ENCODE data around the gene MIEF1. TPM values are rescaled to one million over a fixed set of nuclear protein-coding genes. Genes with fewer than 3 reads are reported as not detected.

Gene MIEF1
- polyA plus RNA-seq, 2 donors, result 4.2 to 9.0 TPM

DNA sequence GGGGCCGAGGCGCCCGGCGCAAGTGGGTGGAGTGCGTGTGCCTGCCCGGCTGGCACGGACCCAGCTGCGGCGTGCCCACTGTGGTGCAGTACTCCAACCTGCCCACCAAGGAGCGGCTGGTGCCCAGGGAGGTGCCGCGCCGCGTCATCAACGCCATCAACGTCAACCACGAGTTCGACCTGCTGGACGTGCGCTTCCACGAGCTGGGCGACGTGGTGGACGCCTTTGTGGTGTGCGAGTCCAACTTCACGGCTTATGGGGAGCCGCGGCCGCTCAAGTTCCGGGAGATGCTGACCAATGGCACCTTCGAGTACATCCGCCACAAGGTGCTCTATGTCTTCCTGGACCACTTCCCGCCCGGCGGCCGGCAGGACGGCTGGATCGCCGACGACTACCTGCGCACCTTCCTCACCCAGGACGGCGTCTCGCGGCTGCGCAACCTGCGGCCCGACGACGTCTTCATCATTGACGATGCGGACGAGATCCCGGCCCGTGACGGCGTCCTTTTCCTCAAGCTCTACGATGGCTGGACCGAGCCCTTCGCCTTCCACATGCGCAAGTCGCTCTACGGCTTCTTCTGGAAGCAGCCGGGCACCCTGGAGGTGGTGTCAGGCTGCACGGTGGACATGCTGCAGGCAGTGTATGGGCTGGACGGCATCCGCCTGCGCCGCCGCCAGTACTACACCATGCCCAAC, 14.1 kb upstream of the MIEF1 start:
- 95% methylated on average over 70 of the region's 70 CpGs for WGBS, 2 donors
- H3K4me3 ChIP-seq (ENCODE audit: low read depth in 1 of 2, low read length in 2 of 2), result no peak overlapping the region
- H3K36me3 ChIP-seq (ENCODE audit: control insufficient read depth in 2 of 2, insufficient read depth in 2 of 2, low read length in 1 of 2), result no peaks in the 10 kb centered on the region
- H3K27ac ChIP-seq (ENCODE audit: low read depth in 2 of 2, low read length in 1 of 2), result no peak overlapping the region
- no peaks in the 10 kb centered on the region for H3K9me3 ChIP-seq (ENCODE audit: control insufficient read depth in 2 of 2, insufficient read depth in 1 of 2, low read depth in 1 of 2, low read length in 1 of 2)
- no peaks in the 10 kb centered on the region for H3K27me3 ChIP-seq (ENCODE audit: control insufficient read depth in 1 of 2, insufficient read depth in 2 of 2, low read length in 2 of 2)
- peaks cover 0 to 7% of the 10 kb centered on the region in 2 donors for H3K4me1 ChIP-seq (ENCODE audit: control insufficient read depth in 2 of 2, insufficient read depth in 2 of 2, low read length in 1 of 2)

DNA sequence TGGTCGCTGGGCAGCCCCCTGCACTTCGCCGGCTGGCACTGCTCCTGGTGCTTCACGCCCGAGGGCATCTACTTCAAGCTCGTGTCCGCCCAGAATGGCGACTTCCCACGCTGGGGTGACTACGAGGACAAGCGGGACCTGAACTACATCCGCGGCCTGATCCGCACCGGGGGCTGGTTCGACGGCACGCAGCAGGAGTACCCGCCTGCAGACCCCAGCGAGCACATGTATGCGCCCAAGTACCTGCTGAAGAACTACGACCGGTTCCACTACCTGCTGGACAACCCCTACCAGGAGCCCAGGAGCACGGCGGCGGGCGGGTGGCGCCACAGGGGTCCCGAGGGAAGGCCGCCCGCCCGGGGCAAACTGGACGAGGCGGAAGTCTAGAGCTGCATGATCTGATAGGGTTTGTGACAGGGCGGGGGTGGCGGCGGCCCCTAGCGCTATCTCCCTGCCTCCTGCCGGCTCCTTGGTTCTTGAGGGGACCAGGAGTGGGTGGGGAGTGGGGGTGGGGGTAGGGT, 13.5 kb upstream of the MIEF1 start:
- Histone ChIP-seq H3K4me1 (ENCODE audit: control insufficient read depth in 2 of 2, insufficient read depth in 2 of 2, low read length in 1 of 2) (peaks cover 0 to 7% of the 10 kb centered on the region in 2 donors), H3K4me3 (ENCODE audit: low read depth in 1 of 2, low read length in 2 of 2) (no peak overlapping the region), H3K27ac (ENCODE audit: low read depth in 2 of 2, low read length in 1 of 2) (no peak overlapping the region), H3K27me3 (ENCODE audit: control insufficient read depth in 1 of 2, insufficient read depth in 2 of 2, low read length in 2 of 2) (no peaks in the 10 kb centered on the region), H3K36me3 (ENCODE audit: control insufficient read depth in 2 of 2, insufficient read depth in 2 of 2, low read length in 1 of 2) (no peaks in the 10 kb centered on the region), H3K9me3 (ENCODE audit: control insufficient read depth in 2 of 2, insufficient read depth in 1 of 2, low read depth in 1 of 2, low read length in 1 of 2) (no peaks in the 10 kb centered on the region)
- 91 to 92% methylated on average over 39 of the region's 39 CpGs for WGBS, 2 donors

DNA sequence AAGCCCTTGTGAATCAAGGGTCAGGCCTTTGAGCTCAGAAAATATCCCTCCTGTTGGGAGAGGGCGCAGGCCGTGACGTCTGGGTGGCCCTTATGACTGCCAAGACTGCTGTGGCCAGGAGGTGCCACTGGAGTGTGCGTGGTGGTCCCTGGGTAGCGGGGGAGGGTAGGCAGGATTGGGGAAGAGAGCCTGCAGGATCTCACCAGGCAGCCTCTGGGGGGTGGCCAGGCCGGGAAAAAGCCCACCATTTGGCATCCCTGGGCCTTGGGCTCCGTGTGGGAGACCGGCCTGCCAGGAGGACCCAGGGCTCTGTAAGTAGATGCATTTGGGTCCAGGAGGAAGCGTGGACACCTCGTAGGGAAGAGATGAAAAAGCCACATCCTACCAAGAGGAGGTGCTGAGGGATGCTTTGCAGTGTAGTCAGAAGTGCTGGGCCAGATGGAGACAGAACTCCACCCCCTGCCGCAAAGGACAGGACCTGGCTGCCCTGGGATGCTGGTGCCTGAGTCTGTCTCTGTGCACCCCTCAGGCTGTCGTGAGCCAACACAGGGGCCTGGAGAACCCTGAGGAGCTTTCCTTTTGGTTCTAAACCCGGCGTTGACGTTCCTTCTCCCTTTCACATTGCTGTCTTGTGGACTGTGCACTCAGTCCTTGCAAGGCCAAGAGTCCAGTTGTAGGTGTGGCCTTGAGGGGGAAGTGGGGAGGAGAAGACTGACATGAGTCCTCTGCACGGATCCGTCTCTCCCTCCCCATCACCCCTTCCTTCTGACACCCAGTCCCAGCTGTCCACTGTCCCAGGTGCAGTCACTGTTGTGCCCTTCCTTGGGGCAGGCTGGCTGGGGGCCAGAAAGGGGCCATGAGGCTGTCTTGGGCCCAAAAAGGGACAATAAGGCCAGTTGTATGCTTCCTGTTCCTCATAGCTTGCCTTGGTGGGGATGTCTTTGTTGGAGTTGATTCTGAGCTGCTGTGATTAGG, 12.7 kb upstream of the MIEF1 start:
- H3K27ac ChIP-seq (ENCODE audit: low read depth in 2 of 2, low read length in 1 of 2), result no peak overlapping the region
- 82 to 83% methylated on average over 17 of the region's 17 CpGs for WGBS, 2 donors

DNA sequence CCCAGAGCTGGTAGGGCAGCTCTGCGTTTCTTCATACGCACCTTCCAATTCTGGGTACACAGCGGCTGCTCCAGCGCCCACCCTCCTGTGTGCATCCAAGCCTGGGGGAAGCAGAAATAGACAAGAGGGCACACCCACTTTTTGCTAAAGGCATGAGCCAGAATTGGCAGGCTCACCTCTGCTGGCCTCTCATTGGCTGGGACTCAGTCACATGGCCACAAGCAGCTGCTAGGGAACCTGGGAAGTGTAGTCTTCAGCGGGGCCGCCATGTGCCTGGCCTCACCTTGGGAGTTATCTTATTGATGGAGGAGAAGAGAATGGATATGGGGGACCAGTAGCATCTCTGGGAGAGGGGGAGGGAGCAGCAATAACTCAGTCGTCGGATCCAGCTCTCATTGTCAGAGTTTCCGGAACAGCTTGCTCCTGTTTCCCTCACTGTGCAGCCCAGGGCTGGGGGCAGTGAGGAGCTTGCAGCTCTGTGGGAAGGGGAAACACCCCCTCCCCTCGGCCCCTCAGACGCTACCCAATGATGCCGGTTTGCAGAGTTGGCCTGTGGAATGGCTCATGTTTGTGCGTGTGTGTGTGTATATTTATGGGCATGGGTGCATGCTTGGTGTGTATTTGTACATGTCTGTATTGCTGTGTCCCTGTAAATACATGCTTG, 11.8 kb upstream of the MIEF1 start:
- H3K4me3 ChIP-seq (ENCODE audit: low read depth in 1 of 2, low read length in 2 of 2), result no peak overlapping the region
- no peaks in the 10 kb centered on the region for H3K27me3 ChIP-seq (ENCODE audit: control insufficient read depth in 1 of 2, insufficient read depth in 2 of 2, low read length in 2 of 2)
- no peaks in the 10 kb centered on the region for H3K9me3 ChIP-seq (ENCODE audit: control insufficient read depth in 2 of 2, insufficient read depth in 1 of 2, low read depth in 1 of 2, low read length in 1 of 2)
- H3K27ac ChIP-seq (ENCODE audit: low read depth in 2 of 2, low read length in 1 of 2), result no peak overlapping the region
- no peaks in the 10 kb centered on the region for H3K36me3 ChIP-seq (ENCODE audit: control insufficient read depth in 2 of 2, insufficient read depth in 2 of 2, low read length in 1 of 2)
- H3K4me1 ChIP-seq (ENCODE audit: control insufficient read depth in 2 of 2, insufficient read depth in 2 of 2, low read length in 1 of 2), result peaks cover 0 to 7% of the 10 kb centered on the region in 2 donors
- 34 to 51% methylated on average over 13 of the region's 13 CpGs for WGBS, 2 donors

More for the DNA sequence above, 12.7 kb upstream of the MIEF1 start:
- H3K36me3 ChIP-seq (ENCODE audit: control insufficient read depth in 2 of 2, insufficient read depth in 2 of 2, low read length in 1 of 2), result no peaks in the 10 kb centered on the region
- no peaks in the 10 kb centered on the region for H3K27me3 ChIP-seq (ENCODE audit: control insufficient read depth in 1 of 2, insufficient read depth in 2 of 2, low read length in 2 of 2)
- peaks cover 0 to 7% of the 10 kb centered on the region in 2 donors for H3K4me1 ChIP-seq (ENCODE audit: control insufficient read depth in 2 of 2, insufficient read depth in 2 of 2, low read length in 1 of 2)
- H3K9me3 ChIP-seq (ENCODE audit: control insufficient read depth in 2 of 2, insufficient read depth in 1 of 2, low read depth in 1 of 2, low read length in 1 of 2), result no peaks in the 10 kb centered on the region
- no peak overlapping the region for H3K4me3 ChIP-seq (ENCODE audit: low read depth in 1 of 2, low read length in 2 of 2)

DNA sequence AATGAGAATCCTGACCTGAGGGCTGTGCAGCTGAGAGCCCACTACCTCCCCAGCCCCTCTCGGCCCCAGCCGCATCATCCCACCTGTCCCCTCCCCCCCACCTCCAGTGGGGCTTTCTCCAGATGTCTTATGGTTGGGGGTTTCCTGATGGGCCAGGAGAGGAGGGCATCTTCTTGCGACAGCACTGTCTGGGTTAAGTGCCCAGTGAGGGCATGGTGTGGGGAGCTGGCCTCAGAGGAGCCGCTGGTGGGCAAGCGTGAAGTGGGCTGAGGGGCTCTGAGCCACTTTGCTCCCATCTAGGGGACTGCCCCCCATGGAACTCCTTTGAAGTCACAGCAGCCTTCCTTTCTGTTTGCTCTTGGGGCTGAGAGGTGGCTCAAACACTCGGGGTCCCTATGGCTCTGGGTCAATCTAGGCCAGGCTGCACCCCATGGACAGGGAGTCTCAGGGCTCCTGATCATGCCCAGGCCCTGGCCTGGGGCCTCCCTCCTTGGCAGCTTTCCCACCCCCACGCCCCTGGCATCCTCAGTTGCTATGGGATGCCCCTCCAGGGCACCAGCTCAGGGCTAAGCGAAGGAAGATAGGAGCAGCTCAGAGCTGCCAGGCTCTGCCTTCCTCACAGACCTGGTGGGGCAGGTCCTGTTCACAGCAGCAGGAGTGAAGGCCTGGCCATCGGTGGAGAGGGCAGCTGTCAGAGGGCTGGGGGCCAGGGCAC, 11.0 kb upstream of the MIEF1 start:
- Histone ChIP-seq H3K27me3 (ENCODE audit: control insufficient read depth in 1 of 2, insufficient read depth in 2 of 2, low read length in 2 of 2) (no peaks in the 10 kb centered on the region), H3K4me1 (ENCODE audit: control insufficient read depth in 2 of 2, insufficient read depth in 2 of 2, low read length in 1 of 2) (peaks cover 0 to 8% of the 10 kb centered on the region in 2 donors), H3K27ac (ENCODE audit: low read depth in 2 of 2, low read length in 1 of 2) (no peak overlapping the region), H3K9me3 (ENCODE audit: control insufficient read depth in 2 of 2, insufficient read depth in 1 of 2, low read depth in 1 of 2, low read length in 1 of 2) (no peaks in the 10 kb centered on the region), H3K36me3 (ENCODE audit: control insufficient read depth in 2 of 2, insufficient read depth in 2 of 2, low read length in 1 of 2) (no peaks in the 10 kb centered on the region), H3K4me3 (ENCODE audit: low read depth in 1 of 2, low read length in 2 of 2) (no peak overlapping the region)
- 77 to 79% methylated on average over 9 of the region's 9 CpGs for WGBS, 2 donors

DNA sequence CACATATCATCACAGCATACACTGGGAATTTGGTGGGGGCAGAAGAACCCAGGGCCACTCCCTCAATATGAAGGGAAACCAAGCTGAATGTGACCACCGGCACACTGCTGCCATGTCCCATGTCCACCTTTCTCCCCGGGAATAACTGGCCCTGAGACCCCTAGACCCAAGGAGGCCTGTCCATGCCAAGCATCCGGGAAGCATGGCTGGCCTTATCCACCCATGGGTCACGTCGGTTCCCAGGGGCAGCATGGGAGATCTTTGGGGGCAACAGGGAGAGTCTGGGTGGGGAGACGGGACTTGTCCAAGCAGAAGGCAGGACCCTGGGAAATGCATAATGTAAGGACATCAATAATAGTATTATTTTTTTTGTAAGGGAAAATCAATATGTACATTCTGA, 10.4 kb upstream of the MIEF1 start:
- WGBS, 2 donors, result 80 to 88% methylated on average over 6 of the region's 6 CpGs
- no peaks in the 10 kb centered on the region for H3K9me3 ChIP-seq (ENCODE audit: control insufficient read depth in 2 of 2, insufficient read depth in 1 of 2, low read depth in 1 of 2, low read length in 1 of 2)
- no peak overlapping the region for H3K4me3 ChIP-seq (ENCODE audit: low read depth in 1 of 2, low read length in 2 of 2)
- peaks cover 0 to 9% of the 10 kb centered on the region in 2 donors for H3K4me1 ChIP-seq (ENCODE audit: control insufficient read depth in 2 of 2, insufficient read depth in 2 of 2, low read length in 1 of 2)
- H3K36me3 ChIP-seq (ENCODE audit: control insufficient read depth in 2 of 2, insufficient read depth in 2 of 2, low read length in 1 of 2), result no peaks in the 10 kb centered on the region
- H3K27me3 ChIP-seq (ENCODE audit: control insufficient read depth in 1 of 2, insufficient read depth in 2 of 2, low read length in 2 of 2), result no peaks in the 10 kb centered on the region
- no peak overlapping the region for H3K27ac ChIP-seq (ENCODE audit: low read depth in 2 of 2, low read length in 1 of 2)

DNA sequence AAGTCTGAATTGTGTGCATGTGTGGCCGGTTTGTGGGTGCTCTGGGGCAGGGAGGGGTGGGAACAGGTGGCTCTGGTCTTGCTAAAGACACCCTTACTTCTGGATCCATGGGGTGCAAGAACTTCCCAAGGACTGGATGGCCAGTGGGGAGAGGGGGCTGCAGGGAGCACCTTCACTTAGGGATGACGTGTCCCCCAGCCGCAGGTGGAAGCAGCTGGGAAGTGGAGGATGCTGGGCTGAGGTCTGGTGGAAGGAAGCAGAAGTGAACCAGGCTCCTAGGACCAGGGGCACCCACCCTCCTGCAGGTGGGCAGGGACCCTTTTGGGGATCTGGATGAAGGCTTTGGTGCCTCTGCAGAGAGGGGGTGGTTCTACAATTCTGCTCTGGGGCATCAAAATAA, 9.9 kb upstream of the MIEF1 start:
- no peak overlapping the region for H3K27ac ChIP-seq (ENCODE audit: low read depth in 2 of 2, low read length in 1 of 2)
- H3K9me3 ChIP-seq (ENCODE audit: control insufficient read depth in 2 of 2, insufficient read depth in 1 of 2, low read depth in 1 of 2, low read length in 1 of 2), result no peaks in the 10 kb centered on the region
- no peaks in the 10 kb centered on the region for H3K36me3 ChIP-seq (ENCODE audit: control insufficient read depth in 2 of 2, insufficient read depth in 2 of 2, low read length in 1 of 2)
- H3K4me3 ChIP-seq (ENCODE audit: low read depth in 1 of 2, low read length in 2 of 2), result no peak overlapping the region
- WGBS, 2 donors, result 82 to 89% methylated on average over 3 of the region's 3 CpGs
- H3K27me3 ChIP-seq (ENCODE audit: control insufficient read depth in 1 of 2, insufficient read depth in 2 of 2, low read length in 2 of 2), result no peaks in the 10 kb centered on the region
- H3K4me1 ChIP-seq (ENCODE audit: control insufficient read depth in 2 of 2, insufficient read depth in 2 of 2, low read length in 1 of 2), result peaks cover 0 to 9% of the 10 kb centered on the region in 2 donors

DNA sequence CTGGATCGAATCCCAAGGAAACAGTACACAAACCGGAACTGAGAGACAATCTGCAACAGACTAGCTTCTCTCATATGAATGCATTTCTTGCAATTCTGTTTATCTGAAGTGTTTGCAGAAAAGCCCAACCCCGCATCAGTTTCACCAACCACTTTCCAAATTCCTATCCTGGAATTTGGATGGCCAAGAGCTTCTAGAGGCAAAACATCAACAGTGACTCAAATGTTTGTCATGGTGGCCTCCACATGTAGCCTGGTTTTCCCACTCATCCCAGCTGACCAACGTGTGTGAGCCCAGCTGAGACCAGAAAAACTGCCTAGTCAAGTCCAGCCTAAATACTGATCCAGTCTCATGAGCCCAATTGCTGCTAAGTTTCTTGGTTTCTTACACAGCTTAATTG, 8.3 kb upstream of the MIEF1 start:
- 59 to 61% methylated on average over 4 of the region's 4 CpGs for WGBS, 2 donors
- no peaks in the 10 kb centered on the region for H3K36me3 ChIP-seq (ENCODE audit: control insufficient read depth in 2 of 2, insufficient read depth in 2 of 2, low read length in 1 of 2)
- H3K4me3 ChIP-seq (ENCODE audit: low read depth in 1 of 2, low read length in 2 of 2), result no peak overlapping the region
- H3K9me3 ChIP-seq (ENCODE audit: control insufficient read depth in 2 of 2, insufficient read depth in 1 of 2, low read depth in 1 of 2, low read length in 1 of 2), result no peaks in the 10 kb centered on the region
- H3K27ac ChIP-seq (ENCODE audit: low read depth in 2 of 2, low read length in 1 of 2), result peak overlapping the region in 1 of 2 donors; percentile 29
- no peaks in the 10 kb centered on the region for H3K27me3 ChIP-seq (ENCODE audit: control insufficient read depth in 1 of 2, insufficient read depth in 2 of 2, low read length in 2 of 2)
- peaks cover 0 to 9% of the 10 kb centered on the region in 2 donors for H3K4me1 ChIP-seq (ENCODE audit: control insufficient read depth in 2 of 2, insufficient read depth in 2 of 2, low read length in 1 of 2)

Data from esophagus (tissue), 2 donors.